Neuron (in vitro differentiated cells): Measurements from ENCODE around the gene PAXX.

Experiments used
- H2AFZ ChIP-seq: one replicate; pipeline ENCODE4 v1.6.1; 2013; ENCODE audit warnings: low read depth, mild to moderate bottlenecking, inconsistent platforms, low read length, moderate library complexity
- H3K27me3 ChIP-seq: one replicate; pipeline ENCODE4 v1.6.1; 2013; ENCODE audit warnings: low read length; ENCODE audit not compliant: insufficient read depth
- H3K36me3 ChIP-seq: one replicate; pipeline ENCODE4 v1.6.1; 2013; ENCODE audit warnings: low read length; ENCODE audit not compliant: insufficient read depth
- H3K4me1 ChIP-seq: one replicate; pipeline ENCODE4 v1.6.1; 2013; ENCODE audit warnings: low read length; ENCODE audit not compliant: insufficient read depth
- H3K4me3 ChIP-seq: 2 replicates; pipeline ENCODE4 v1.5.1; 2013; ENCODE audit warnings: mild to moderate bottlenecking, low read length, moderate library complexity
- H3K9me3 ChIP-seq: one replicate; pipeline ENCODE4 v1.6.1; 2013; ENCODE audit warnings: low read length

PAXX gene

GRCh38 chr9:137038916-137039315 is 46.7 kb downstream of the PAXX start:
- Histone ChIP-seq H3K36me3 (peaks cover 22% of the 10 kb centered on the region), H2AFZ (no peak overlapping the region), H3K4me1 (peaks cover 26% of the 10 kb centered on the region), H3K4me3 (no peak overlapping the region), H3K27me3 (no peaks in the 10 kb centered on the region), H3K9me3 (no peaks in the 10 kb centered on the region)

GRCh38 chr9:137039611-137040366 is 47.6 kb downstream of the PAXX start:
- Histone ChIP-seq H2AFZ (no peak overlapping the region), H3K27me3 (no peaks in the 10 kb centered on the region)

GRCh38 chr9:137040568-137040967 is 48.3 kb downstream of the PAXX start:
- no peak overlapping the region for H2AFZ ChIP-seq
- H3K4me1 ChIP-seq, result peaks cover 40% of the 10 kb centered on the region
- H3K4me3 ChIP-seq, result peak overlapping the region; percentile 31

More at GRCh38 chr9:137039611-137040366, 47.6 kb downstream of the PAXX start:
- H3K4me1 ChIP-seq, result peaks cover 34% of the 10 kb centered on the region
- no peak overlapping the region for H3K4me3 ChIP-seq
- peaks cover 22% of the 10 kb centered on the region for H3K36me3 ChIP-seq
- no peaks in the 10 kb centered on the region for H3K9me3 ChIP-seq

GRCh38 chr9:137041124-137041523 is 48.9 kb downstream of the PAXX start:
- H2AFZ ChIP-seq, result no peak overlapping the region
- H3K4me3 ChIP-seq, result peak overlapping the region; percentile 31
- H3K36me3 ChIP-seq, result peaks cover 22% of the 10 kb centered on the region
- no peaks in the 10 kb centered on the region for H3K27me3 ChIP-seq
- H3K9me3 ChIP-seq, result no peaks in the 10 kb centered on the region
- H3K4me1 ChIP-seq, result peaks cover 40% of the 10 kb centered on the region

More at GRCh38 chr9:137040568-137040967, 48.3 kb downstream of the PAXX start:
- Histone ChIP-seq H3K9me3 (no peaks in the 10 kb centered on the region), H3K27me3 (no peaks in the 10 kb centered on the region), H3K36me3 (peaks cover 22% of the 10 kb centered on the region)

- H2AFZ ChIP-seq, result no peak overlapping the region
- H3K9me3 ChIP-seq, result no peaks in the 10 kb centered on the region
- H3K4me1 ChIP-seq, result peaks cover 40% of the 10 kb centered on the region
- peaks cover 9% of the 10 kb centered on the region for H3K27me3 ChIP-seq
- peaks cover 16% of the 10 kb centered on the region for H3K36me3 ChIP-seq
- no peak overlapping the region for H3K4me3 ChIP-seq
Measured at GRCh38 chr9:137042751-137043727, 50.8 kb downstream of the PAXX start.
